LNCaP clone FGC (cell line): ENCODE results near the gene DPP4.

ENCODE experiments used
- DNase-seq: peaks from one replicate; pipeline ENCODE4 v3.0.0-alpha.2; 2011; ENCODE audit warnings: low read depth
- H3K4me3 ChIP-seq: 2 replicates; pipeline ENCODE4 v1.5.1; 2011; ENCODE audit warnings: mild to moderate bottlenecking, low read depth, low read length, control low read depth
- CTCF ChIP-seq: IDR thresholded peaks from 2 replicates; pipeline ENCODE4 v1.5.1; 2012; ENCODE audit warnings: mild to moderate bottlenecking; ENCODE audit not compliant: control insufficient read depth, insufficient read depth; ENCODE audit errors: extremely low read depth

DPP4 gene

GRCh38 chr2:162004031-162004430 lies 70.0 kb downstream of the DPP4 start:
- TF ChIP-seq CTCF = no peak
- no peak for DNase-seq

GRCh38 chr2:162002623-162003235 lies 71.3 kb downstream of the DPP4 start:
- no peak overlapping the region for H3K4me3 ChIP-seq
- no peak for DNase-seq
- no peak for TF ChIP-seq CTCF

More at GRCh38 chr2:162004031-162004430, 70.0 kb downstream of the DPP4 start:
- H3K4me3 ChIP-seq = no peak overlapping the region

- no peak for TF ChIP-seq CTCF
- DNase-seq = no peak
- no peak overlapping the region for H3K4me3 ChIP-seq
These were observed 73.6 kb downstream of the DPP4 start for GRCh38 chr2:162000431-162000830.

GRCh38 chr2:161999321-161999720 lies 74.7 kb downstream of the DPP4 start:
- no peak overlapping the region for H3K4me3 ChIP-seq
- no peak for TF ChIP-seq CTCF
- DNase-seq = no peak

GRCh38 chr2:161998857-161999256 lies 75.2 kb downstream of the DPP4 start:
- no peak for TF ChIP-seq CTCF
- no peak for DNase-seq
- no peak overlapping the region for H3K4me3 ChIP-seq

- no peak for DNase-seq
- no peak overlapping the region for H3K4me3 ChIP-seq
- no peak for TF ChIP-seq CTCF
These were observed 76.0 kb downstream of the DPP4 start for GRCh38 chr2:161997916-161998471.

- H3K4me3 ChIP-seq = no peak overlapping the region
- DNase-seq = no peak
These were observed 78.4 kb downstream of the DPP4 start for GRCh38 chr2:161995553-161996016.

More at GRCh38 chr2:161995553-161996016, 78.4 kb downstream of the DPP4 start:
- TF ChIP-seq CTCF = no peak
